Subcutaneous adipose tissue (tissue), 4 donors: Measurements from ENCODE around the gene PAK1IP1. TPM values are rescaled to one million over a fixed set of nuclear protein-coding genes. Genes with fewer than 3 reads are reported as not detected.

ENCODE experiments used
- CTCF ChIP-seq: fragments of 450-650 bp; IDR thresholded peaks from one replicate; pipeline ENCODE4 v1.5.1; 2016; ENCODE audit warnings: low read depth, mild to moderate bottlenecking, control low read depth, antibody characterized with exemption, moderate library complexity
- total RNA-seq, 4 donors: library from RNA; depleted of rRNA; stranded (reverse); fragments of >200 nt; gene quantifications; one replicate each; pipeline ENCODE4 v1.1.0, GENCODE V29; 2016

The PAK1IP1 gene
- total RNA-seq, 4 donors from 2014 or later = 5.8 to 23.8 (median 10.0) TPM

DNA sequence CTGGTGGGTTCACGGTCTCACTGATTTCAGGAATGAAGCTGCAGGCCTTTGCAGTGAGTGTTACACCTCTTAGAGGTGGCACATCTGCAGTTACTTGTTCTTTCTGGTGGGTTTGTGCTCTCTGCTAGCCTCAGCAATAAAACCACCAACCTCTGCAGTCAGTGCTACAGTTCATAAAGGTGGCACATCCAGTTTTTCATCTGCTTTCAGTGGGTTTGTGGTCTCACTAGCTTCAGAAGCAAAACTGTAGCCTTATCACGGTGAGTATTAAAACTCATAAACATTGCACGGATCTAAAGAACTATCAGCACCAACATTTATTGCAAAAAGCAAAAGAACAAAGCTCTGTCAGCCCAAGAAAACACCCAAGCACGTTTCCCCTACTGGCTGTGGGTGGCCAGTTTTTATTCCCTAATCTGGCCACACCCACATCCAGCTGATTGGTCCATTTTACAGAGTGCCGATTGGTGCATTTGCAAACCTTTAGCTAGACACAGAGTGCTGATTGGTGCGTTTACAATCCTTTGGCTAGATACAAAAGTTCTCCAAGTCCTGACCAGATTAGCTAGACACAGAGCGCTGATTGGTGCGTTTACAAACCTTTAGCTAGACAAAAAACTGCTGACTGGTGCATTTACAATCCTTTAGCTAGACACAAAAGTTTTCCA lies 24.7 kb downstream of the PAK1IP1 start:
- no peak for TF ChIP-seq CTCF

DNA sequence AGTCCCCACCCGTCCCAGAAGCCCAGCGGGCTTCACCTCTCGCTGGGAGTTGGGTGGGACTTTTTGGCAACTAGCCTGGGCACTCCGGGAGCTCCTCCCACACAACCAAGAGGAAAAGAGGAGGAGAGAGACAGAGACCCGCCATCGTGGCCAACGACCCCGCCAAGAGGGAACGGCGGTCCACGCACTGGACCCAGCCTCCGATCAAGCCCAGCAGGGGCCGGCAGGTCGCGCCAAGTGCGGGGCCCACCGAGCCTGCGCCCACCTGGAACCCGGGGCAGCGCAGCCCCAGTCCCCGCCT lies 25.1 kb downstream of the PAK1IP1 start:
- TF ChIP-seq CTCF = no peak

- TF ChIP-seq CTCF = no peak
These were observed 25.6 kb downstream of the PAK1IP1 start for GRCh38 chr6:10720265-10720959.

- TF ChIP-seq CTCF = no peak
These were observed 27.2 kb downstream of the PAK1IP1 start for GRCh38 chr6:10721850-10722569.

DNA sequence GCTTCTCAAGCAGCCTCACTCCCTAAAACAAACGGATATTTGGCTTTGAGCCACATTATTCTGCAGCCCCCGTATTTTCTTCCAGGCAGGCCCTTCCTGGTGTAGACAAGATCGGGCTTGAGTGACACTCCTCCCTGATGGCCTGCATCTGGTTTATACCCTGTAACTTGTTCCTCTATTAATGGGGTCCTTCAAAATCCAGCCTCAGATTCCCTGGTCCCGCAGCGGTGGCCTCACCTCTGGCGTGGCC lies 27.7 kb downstream of the PAK1IP1 start:
- no peak for TF ChIP-seq CTCF

GRCh38 chr6:10722820-10723566 lies 28.2 kb downstream of the PAK1IP1 start, which contains the start of gene TMEM14C:
Gene TMEM14C (plus strand): TSS chr6:10723070. CDS start chr6:10724614, 1,544 bp downstream.
- TF ChIP-seq CTCF = no peak

GRCh38 chr6:10723567-10723881 lies 28.8 kb downstream of the PAK1IP1 start:
- no peak for TF ChIP-seq CTCF
